ENCODE results near the gene DENND2D. TPM values are rescaled to one million over a fixed set of nuclear protein-coding genes. Genes with fewer than 3 reads are reported as not detected.
A peak's percentile ranks its signal among the peaks of the same experiment; 100 is the strongest.

The DENND2D gene
- total RNA-seq, 4 donors from 2014 or later, result 26.7 to 48.9 (median 33.6) TPM

- no peak for DNase-seq (ENCODE audit: low spot score in 2 of 2)
- TF ChIP-seq CTCF (IDR thresholded peaks at IDR 0.05) (no peak), POLR2A (IDR thresholded peaks at IDR 0.05) (no peak)
- WGBS, 2 donors, result 54 to 56% methylated on average over 4 of the region's 4 CpGs
- H3K4me3 ChIP-seq (ENCODE audit: low read depth, poor library complexity, severe bottlenecking), result peak overlapping the region; percentile 13
- intact Hi-C loops (cut with DNase I; ENCODE audit: low total_unique reads), result no loop called here
Observed at GRCh38 chr1:111202707-111203623, 2.5 kb upstream of the DENND2D start.

GRCh38 chr1:111202366-111202706 lies 1.9 kb upstream of the DENND2D start:
- intact Hi-C loops (cut with DNase I; ENCODE audit: low total_unique reads), result no loop called here
- WGBS, 2 donors, result 63 to 70% methylated on average over 1 of the region's 1 CpG
- H3K4me3 ChIP-seq (ENCODE audit: low read depth, poor library complexity, severe bottlenecking), result no peak overlapping the region
- DNase-seq (ENCODE audit: low spot score in 2 of 2), result no peak
- TF ChIP-seq POLR2A (IDR thresholded peaks at IDR 0.05) (no peak), CTCF (IDR thresholded peaks at IDR 0.05) (no peak)

- intact Hi-C loops (cut with DNase I; ENCODE audit: low total_unique reads), result no loop called here
- WGBS, 2 donors, result 42 to 51% methylated on average over 5 of the region's 5 CpGs
- TF ChIP-seq CTCF (IDR thresholded peaks at IDR 0.05) (no peak), POLR2A (IDR thresholded peaks at IDR 0.05) (no peak)
- no peak for DNase-seq (ENCODE audit: low spot score in 2 of 2)
- no peak overlapping the region for H3K4me3 ChIP-seq (ENCODE audit: low read depth, poor library complexity, severe bottlenecking)
Observed at GRCh38 chr1:111201275-111202090, 1.0 kb upstream of the DENND2D start.

- 62 to 86% methylated on average over 3 of the region's 3 CpGs for WGBS, 2 donors
- intact Hi-C loops (cut with DNase I; ENCODE audit: low total_unique reads), result no loop called here
- H3K4me3 ChIP-seq (ENCODE audit: low read depth, poor library complexity, severe bottlenecking), result no peak overlapping the region
- DNase-seq (ENCODE audit: low spot score in 2 of 2), result no peak
- TF ChIP-seq CTCF (IDR thresholded peaks at IDR 0.05) (no peak), POLR2A (IDR thresholded peaks at IDR 0.05) (no peak)
Observed at GRCh38 chr1:111200802-111201161, 336 bp upstream of the DENND2D start.

GRCh38 chr1:111199329-111199728 lies 1.1 kb downstream of the DENND2D start:
- intact Hi-C loops (cut with DNase I; ENCODE audit: low total_unique reads), result no loop called here
- TF ChIP-seq POLR2A (IDR thresholded peaks at IDR 0.05), result no peak
- no peak for TF ChIP-seq CTCF (IDR thresholded peaks at IDR 0.05)
- WGBS, 2 donors, result 77 to 83% methylated on average over 3 of the region's 3 CpGs
- no peak overlapping the region for H3K4me3 ChIP-seq (ENCODE audit: low read depth, poor library complexity, severe bottlenecking)
- no peak for DNase-seq (ENCODE audit: low spot score in 2 of 2)
